Stromal cell of bone marrow (primary cell): ENCODE measurements around the gene ADAM19.

ENCODE experiments used
- DNase-seq: peaks from one replicate; pipeline ENCODE4 v3.0.0-alpha.2; 2012; ENCODE audit warnings: low read depth

The ADAM19 gene

DNA sequence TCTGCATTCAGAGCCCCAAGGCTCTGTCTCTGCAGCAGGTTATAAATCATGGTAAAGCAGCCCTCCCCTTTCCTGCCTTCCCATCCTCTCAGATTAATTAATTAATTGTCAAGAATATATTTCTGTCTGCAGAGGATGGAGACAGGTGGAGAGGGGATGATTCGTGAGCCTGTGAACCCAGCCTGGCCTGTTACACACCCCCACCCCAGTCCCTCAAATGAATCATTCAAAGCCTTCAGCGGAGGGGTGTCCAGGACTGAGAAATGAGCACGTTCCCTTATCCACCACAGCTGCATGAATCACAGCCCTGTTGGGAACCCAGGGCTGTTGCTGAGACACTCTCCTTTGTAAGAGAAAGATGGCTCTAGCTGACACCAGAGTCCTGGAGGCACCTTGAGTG is 59.6 kb downstream of the ADAM19 start:
- DNase-seq, result peak; percentile 87

DNA sequence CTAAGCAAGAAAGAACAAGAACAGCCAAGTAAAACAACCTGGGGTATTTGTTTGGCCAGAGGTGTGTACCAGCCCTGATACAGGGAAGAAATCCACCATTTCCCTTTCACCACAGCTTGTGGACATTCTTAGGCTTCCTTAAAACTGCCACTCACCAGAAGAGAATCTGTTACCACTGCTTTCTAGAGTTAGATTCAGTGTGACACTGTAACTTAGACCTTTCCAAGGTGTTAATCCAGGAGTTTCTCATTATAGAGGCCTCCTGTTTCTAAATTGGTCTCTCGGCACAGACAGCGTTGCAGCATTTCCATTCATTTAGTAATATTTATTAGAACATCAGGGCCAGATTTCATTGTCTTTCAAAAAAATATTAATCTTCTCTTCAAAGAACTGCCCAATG is 60.6 kb downstream of the ADAM19 start:
- no peak for DNase-seq

DNA sequence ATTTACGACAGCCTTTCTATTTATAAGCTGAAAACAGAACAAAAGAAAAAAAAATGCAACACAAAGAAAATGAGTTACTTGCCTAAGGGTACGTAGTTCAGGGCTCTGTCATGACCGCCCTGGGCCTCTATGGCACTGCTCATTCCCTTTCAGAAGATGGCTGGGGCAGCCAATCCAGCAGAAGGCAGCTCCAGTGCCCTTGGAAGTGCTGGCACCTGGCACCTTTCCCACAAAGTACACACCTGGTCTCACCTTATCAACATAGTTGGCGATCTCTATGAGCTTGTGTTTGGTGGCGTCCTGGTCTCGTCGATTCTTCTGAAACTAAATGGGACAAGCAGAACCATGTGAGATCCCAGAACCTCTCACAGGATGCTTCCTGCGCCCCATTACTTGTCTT is 62.4 kb downstream of the ADAM19 start:
- DNase-seq, result no peak

DNA sequence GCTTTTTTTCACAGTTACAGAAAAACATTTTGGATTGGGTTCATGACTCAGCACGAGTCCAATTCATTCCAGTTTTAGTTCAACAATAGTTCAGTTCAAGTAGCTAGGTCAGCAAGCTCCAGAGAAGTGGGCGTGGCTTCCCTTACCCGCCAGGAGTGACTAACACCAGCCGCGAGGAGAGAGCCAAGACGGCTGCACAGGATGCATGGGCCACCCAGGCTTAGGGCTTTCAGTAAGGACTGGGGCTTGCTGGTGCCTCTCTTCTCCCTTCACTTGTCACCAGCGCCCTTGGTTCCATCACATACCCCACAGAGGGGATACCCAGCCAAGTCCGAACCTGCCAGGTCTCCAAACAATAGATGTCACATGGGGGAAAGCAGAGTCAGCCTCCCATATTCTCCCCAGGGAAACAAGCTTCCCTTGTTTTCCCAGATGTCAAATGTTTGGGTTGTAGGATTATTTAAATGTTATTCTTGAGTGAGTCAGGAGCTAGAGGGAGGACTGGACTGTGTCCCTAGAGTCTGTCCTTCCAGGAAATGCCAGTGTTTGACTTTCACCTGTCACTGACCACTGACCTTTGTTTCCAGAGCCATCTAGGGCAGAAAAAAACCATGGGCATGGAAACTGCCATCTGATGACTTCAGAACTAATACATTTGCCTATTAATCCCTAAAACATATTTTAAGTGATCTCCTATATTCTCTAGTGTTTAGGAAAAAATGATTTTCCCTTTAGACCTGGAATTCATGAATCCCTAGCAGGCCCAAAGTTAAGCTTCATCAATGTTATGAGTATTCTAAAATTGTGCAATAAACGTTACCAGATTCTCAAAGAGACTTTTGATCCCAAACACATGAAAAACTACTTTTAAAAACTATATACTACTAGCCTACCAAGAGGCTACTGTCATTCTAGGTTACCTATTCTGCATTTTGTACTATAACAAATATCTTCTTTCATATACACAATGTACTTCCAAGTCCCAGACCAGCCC is 63.6 kb downstream of the ADAM19 start:
- peak; percentile 99 for DNase-seq

DNA sequence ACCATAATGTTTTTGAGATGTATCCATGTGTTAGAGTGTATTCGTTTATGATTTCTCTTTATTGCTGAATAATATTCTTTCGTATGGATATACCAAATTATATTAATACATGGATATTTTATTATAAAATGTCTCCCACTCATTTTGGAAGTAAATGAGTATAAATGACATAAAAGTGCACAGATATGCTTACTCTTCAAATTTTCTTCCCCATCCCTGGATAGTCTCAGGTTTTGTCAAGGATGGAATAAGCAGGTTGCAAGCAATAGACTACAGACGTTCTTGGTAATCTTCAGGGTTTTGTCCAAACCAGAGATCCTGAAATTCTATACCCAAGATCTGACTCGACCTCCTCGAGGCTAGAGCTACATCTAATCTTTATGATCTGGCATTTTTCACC is 64.9 kb downstream of the ADAM19 start:
- no peak for DNase-seq

DNA sequence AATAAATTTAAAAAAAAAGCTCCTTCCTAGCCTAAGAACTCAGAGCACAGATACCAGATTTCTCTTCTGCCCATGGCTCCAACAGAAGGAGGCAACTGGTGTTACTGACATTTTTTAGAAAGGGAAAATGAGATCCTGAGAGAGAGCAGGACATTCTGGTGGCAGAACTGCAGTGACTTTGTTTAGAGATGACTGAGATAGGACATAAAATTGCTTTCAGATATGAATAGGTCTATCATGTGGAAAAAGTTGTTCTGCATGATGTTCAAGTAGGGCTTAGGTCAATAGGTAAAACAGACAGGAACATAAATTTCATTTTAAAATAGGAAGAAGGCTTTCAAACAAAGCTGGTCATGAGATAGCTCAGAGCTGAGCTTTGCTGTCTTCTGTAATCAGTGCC is 66.0 kb downstream of the ADAM19 start:
- DNase-seq, result no peak

DNA sequence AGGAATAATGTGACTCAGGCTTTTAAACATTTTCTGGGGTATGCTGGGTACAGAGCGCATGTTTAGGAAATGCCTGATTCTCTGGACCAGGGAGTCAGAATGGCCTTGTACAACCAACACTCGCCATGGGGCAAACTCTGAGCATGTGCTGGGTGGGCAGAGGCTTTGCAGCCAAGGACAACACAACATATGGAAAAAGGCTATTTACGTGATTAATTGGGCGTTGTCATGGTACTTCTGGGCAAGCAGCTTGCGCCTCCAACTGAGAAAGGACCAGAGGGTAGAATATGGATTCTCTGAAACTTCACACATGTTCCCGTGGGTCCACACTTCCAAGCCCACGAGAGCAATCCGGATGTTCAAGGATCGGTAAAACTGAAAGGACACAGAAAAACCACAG is 66.5 kb downstream of the ADAM19 start:
- no peak for DNase-seq

DNA sequence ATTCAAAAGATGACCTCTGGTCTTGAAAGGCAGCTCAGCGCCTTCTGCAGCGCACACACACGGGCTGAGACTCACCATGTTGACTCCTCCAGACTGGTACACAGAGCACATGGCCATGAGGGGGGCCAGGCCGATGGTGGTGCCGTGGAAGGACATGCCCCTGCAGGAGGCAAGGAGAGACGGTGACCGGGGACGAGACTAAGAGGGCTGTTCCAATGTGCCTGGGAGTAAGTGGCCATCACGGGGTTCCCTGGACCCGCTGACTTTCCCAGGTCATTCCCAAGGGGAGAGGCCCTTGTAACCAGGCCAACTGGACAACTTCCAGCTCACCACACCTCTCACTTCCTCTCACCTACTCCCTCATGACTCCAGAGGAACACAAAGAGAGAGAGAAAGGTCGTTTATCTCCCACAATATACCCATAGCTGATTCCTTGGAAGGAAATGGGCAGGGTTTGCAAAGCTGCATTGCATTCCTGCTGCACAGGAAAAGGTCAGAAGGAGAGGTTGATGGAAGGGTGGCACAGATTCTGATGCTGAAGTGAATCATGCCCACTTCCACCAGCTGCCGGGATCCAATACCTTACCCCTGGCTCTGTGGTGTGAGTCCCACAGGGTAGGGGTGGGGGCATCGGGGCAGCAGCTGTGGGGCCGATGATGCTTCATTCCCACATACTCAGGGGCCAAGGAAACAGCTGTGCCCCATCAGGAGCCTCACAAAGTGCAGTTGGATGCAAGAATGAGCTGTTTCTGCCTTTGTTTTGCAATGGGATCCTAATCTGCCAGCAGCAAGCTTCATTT is 68.4 kb downstream of the ADAM19 start:
- no peak for DNase-seq

DNA sequence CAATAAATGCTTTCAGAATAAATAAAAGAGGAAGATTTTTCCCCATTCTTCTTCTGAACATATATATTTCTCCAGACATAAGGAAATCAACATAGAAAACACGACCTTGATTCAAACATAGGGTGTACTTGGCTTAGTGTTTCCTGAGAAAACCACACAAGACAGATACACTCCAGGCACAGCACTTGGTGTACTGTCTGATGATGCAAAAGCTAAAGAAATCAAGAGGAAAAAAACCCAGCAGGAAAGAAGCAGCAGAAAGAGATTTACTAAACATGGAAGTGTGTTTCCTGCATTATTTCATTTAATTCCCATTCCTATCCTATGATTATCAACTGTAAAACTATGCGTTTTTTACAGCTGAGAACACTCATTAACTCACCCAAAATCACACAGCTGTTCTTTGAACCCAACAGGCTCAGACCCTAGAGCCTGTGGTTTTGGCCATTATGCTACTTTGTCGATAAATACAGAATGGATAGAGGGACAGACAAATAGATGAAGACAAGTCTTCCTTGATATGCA is 69.4 kb downstream of the ADAM19 start:
- no peak for DNase-seq

DNA sequence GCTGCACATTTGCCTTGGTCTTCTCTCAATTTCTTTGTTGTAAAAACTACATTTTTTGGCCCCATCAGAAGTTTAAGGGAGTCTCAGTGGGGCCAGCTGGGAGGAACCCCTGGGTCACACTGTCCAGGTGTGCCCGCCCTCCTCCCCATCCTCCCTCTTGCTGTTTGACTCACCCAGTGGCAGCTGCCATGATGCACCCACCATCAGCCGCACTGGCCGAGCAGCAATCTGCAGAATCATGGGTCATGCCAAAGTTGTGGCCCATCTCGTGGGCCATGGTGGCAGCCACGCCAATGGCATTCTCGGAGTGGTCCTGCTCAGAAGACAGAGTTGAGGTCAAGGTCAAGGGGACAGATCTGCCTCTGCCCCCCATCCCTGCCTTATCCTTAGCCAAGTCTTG is 70.1 kb downstream of the ADAM19 start:
- DNase-seq, result no peak

DNA sequence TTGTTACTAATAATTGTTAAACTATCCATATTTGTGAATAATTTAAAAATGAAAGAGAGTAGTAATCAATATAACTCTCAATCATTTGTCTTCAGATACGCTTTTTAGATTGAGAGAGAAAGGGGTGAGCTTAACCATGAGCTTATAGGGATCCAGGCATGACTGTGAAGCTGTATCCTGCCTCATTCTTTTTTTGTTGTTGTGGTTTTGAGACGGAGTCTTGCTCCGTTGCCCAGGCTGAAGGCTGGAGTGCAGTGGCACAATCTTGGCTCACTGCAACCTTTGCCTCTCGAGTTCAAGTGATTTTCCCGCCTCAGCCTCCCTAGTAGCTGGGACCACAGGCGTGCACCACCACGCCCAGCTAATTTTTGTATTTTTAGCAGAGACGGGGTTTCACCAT is 71.5 kb downstream of the ADAM19 start:
- no peak for DNase-seq

DNA sequence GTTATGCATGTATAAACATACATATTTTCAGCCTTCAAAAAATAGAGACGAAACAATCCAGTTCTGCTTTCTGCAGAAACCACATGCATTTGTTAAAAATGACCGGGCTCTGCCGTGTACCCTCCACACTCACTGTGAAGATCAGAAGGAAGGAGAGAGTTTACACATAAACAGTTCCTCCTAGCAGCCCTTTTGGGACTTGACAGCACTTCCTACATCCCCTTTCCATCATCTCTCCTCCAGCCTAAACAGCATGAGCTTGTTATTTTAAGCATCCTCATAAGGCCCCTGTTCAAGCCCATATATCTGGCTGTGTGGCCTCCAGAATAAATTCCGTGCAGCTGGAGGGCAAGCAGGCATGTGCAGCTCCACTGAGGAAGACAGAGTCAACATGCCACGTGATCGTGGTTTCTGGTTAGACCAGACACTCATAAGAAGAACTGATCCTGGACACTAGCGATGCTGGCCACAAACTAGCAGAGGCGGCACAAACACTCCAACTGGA is 73.4 kb downstream of the ADAM19 start:
- no peak for DNase-seq

DNA sequence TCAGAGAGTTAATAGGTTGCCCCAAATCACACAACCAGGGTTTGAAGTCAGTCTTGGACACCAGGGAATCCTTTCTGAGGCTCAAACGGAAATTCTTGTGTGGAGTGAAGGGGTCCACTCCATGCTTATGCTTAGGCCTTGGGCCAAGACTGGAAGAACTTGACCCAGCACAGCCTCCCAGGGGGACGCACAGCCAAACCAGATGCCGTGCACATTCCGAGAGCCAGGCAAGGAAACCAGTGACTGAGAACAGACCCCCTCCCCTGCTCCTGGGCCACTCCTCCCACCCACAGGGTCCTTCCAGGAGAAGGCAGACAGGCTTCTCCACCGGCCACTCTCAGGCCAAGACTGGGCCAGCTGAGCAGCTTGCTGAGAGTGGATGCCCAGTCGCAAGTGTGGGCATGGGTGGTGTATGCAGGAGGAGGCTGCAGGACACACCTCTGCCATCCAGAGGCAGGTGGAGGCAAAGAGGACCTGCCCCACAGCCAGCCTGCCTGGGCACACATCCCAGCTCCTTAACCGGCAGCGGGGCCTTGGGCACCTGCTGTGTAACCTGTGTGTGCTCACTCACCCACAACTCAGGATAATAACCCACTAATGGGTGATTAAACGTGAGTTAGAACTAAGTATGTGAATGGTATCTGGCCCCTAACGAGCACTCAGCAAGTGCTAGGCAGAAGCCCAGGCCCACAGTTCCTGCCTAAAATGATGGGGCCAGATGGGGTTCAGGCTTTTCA is 77.5 kb downstream of the ADAM19 start:
- no peak for DNase-seq

DNA sequence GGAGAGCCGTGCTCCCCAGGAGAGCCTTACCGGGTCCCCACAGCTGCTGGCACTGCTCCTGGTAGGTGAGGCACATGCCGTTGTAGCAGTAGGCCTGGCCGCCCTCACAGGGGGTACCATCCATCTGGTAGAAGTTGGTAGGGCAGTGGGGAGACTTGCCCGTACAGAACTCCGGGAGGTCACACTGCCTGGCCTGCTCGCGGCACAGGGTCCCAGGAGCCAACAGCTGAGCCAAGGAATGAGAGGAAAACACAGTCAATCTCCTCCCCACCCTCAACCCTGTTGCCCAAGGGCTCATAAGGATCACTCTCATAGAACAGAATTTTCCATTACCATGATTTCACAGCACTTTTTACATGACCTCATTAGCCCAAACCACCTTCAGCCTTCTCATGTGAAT is 78.7 kb downstream of the ADAM19 start:
- DNase-seq, result no peak

DNA sequence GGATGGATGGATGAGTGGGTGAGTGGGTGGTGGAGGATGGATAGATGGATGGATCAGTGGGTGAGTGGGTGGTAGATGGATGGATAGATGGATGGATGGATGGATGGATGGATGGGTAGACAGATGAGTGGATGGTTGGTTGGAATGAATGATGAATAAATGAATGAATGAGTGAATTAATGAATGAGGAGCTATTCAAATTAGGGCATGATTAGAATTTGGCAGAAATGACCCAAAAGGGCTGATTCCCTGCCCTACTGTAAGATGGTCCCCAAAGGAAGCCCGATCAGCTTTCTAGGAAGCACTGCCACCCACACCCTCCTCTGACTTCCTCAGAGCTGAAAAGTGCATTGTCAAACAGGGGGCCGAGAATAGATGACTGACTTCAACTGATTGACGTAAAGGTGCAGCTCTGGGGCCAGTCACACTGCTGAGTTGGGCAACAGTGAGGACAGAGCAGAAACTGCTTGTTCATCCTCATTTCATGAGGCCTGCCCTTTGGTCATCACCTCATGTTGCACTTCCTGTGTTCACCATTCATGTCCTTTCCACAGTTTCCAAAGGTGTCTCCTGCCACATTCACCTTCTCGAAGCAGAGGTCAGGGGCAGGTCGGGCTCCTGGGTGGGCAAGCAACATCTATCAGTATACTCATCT is 81.3 kb downstream of the ADAM19 start:
- no peak for DNase-seq

DNA sequence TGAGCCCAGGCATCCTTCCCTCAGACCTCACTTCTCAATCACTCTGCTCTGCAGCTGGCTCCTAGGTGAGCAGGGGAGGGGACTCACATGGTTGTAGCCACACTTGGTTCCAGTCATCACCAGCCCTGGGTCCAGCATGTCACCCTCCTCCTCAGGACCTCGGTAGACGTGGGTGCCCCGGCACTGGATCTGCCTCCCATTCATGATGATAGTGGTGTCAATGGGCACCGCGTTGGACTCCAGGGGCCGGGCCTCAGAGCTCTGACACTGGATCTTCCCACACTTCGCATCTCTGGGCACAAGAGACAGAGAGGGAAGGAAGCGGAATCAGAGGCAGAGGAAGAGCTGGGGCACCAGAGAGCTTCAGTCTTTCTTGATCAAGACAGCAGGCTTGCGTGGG is 82.7 kb downstream of the ADAM19 start:
- DNase-seq, result no peak

DNA sequence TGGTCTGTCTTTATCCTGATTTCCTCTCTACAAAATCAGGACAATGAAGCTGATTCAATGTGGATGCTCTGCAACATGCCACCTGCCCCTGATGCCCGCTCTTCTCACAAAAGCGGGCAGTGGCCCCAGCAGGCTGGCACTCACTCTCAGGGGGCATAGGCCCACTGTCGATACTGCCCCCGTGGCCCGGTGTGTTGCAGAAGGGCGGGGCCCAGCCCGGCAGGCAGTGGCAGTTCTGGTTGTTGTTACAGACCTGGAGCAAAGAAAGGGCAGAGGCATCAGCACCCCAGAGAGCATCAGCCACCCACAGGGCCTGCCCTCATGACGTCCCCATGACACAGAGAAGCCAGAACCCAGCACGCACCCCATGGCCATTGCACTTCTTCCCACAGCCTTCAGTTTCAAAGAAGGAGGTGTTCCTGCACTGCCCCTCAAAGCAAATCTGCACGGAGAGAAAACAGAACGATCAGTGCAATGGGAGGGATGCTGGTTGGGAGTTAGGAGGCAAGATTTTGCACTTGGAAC is 84.0 kb downstream of the ADAM19 start:
- DNase-seq, result no peak

DNA sequence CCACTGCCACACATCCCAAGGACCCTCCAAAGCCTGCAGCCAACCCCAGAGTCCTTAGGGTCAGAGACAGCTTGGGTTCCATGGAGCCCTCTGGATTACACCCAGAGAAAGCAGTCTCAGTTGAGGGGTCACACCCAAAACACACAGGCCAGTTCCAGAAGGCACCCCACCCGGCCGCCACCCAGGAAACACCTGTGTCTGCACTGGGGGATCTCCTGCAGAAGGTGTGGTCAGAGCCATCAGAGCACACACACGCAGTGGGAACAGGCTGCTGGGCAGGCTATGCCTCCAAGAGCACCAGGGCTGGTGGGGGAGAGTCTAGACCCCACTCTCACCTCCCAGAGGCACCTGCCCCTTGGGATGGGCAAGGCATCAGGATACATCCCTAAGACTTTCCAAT is 88.2 kb downstream of the ADAM19 start:
- DNase-seq, result no peak

DNA sequence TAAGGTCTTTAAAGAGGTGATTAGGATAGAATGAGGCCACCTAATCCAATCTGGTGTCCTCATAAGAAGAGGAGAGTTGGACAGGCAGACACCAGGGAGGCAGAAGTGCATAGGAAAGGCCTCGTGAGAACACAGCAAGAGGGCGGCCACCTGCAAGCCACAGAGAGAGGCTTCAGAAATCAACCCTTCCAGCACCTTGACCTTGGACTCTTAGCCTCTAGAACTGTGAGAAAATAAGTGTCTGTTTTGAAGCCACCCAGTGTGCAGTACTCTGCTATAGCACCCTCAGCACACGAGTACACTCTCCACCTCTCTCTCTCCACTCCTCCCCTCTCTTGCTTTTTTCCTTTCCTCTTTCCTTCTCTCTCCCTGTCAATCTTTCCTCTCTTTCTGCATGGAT is 88.7 kb downstream of the ADAM19 start:
- no peak for DNase-seq

DNA sequence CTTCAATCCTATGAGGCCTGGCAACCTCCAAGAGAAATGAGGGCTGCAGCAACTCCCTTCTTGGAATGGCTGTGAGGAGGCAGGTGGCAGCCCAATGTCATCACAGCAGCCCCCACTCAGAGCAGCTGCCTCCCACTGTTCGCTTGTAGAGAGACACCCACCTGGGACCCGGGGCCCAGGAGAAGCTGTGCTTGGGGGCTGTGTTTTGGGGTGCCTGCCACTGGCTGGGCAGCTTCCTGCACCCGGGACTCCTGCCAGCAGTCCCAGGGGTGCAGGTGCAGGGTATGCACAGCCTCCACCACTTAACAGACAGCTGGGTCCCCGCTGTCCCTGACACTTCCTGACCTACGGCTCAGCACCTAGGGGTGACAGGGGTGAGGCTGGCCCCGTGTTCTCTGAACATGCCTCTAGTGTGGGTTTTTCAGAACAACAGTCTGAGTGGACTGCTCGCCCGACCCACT is 89.3 kb downstream of the ADAM19 start:
- no peak for DNase-seq

DNA sequence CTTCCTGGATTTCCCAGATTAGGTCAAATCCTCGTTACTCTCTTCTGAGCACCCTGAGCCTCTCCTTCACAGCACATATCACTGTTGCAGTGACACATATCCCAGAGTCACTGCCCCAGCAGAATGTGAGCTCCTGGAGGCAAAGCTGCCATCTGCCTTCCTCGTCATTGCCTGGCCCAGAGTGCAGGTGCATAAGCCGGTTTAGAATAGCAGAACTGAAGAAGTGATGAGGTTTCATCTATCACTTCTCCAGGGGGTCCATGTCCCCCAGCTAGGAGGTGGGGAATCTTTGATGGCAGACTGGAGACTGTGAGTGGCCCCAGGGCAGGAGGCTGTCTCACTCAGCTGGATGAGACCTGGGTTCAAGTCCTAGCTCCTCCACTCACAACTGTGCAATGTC is 89.8 kb downstream of the ADAM19 start:
- no peak for DNase-seq
